HL-60 (cell line): ENCODE results near the gene EEPD1.

Experiments used
- DNase-seq, 2 experiments: peaks; one replicate each; pipeline ENCODE4 v3.0.0-alpha.2; 2010 to 2020; ENCODE audit warnings: low read depth in 1 of 2, low spot score in 1 of 2
- H3K27ac ChIP-seq: fragments of 250-450 bp; sonication (Bioruptor Pico); replicated peaks from 2 replicates; pipeline ENCODE4 v1.5.1; 2020; ENCODE audit warnings: mild to moderate bottlenecking, moderate library complexity
- H3K27me3 ChIP-seq: fragments of 250-450 bp; sonication (Bioruptor Pico); 2 replicates; pipeline ENCODE4 v1.5.1; 2021; ENCODE audit warnings: mild to moderate bottlenecking, moderate library complexity; ENCODE audit not compliant: insufficient read depth, poor library complexity, severe bottlenecking
- H3K4me3 ChIP-seq: replicated peaks from 2 replicates; pipeline ENCODE4 v1.5.1; 2011; ENCODE audit warnings: mild to moderate bottlenecking, control low read depth, low read length; ENCODE audit not compliant: insufficient read depth
- CTCF ChIP-seq: IDR thresholded peaks from one replicate; pipeline ENCODE4 v1.5.1; 2011; ENCODE audit warnings: low read length, control low read depth, inconsistent platforms; ENCODE audit not compliant: insufficient read depth
- GABPA ChIP-seq: IDR thresholded peaks from 2 replicates; pipeline ENCODE4 v1.6.1; 2012; ENCODE audit warnings: low read depth
- POLR2AphosphoS5 ChIP-seq: IDR thresholded peaks from 2 replicates; pipeline ENCODE4 v1.6.1; 2012; ENCODE audit warnings: low read depth
- REST ChIP-seq: IDR thresholded peaks from 2 replicates; pipeline ENCODE4 v1.6.1; 2012; ENCODE audit warnings: low read depth; ENCODE audit not compliant: insufficient replicate concordance
- SPI1 ChIP-seq: IDR thresholded peaks from 2 replicates; pipeline ENCODE4 v1.6.1; 2012; ENCODE audit warnings: low read depth, mild to moderate bottlenecking, borderline replicate concordance

The EEPD1 gene

DNA sequence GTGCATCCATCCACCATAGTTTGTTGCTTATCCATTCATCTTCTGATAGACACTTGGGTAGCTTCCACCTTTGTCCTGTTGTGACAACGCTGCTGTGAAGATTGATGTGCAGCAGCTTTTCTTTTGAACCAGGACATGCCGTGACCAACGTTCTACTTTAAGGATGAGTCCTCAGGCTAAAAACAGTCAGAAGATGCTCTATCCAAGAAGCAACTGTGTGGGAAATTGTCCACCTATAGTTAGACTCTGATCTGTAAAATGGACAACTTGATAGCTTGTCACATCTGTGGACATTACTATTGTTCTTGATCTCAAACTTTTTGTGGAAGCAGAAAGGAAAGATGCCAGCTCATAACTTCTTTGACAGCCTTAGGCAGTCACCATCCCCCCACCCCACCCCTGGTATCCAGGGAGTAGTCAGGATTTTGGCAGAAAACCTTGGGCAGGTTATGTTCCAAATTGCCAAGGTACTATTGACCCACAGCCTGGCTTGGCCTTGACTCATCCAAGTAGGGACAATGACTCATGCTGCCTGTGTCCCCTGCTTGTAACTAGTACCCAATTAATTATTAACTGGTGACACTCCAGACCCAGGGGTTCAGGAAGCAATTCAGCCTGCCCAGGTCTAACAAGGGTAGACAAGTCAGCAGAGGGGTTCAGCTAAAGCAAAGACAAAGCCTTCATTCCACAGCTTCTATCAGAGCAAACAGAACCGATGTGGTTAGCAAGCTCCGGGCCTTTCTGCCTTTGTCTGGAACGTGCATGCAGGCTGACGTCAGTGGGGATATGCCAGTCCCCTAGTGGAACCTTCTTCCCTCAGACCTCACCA is 137.0 kb downstream of the EEPD1 start:
- Histone ChIP-seq H3K27ac (no peak overlapping the region), H3K4me3 (no peak overlapping the region), H3K27me3 (no peaks in the 10 kb centered on the region)
- no peak for DNase-seq
- TF ChIP-seq GABPA (no peak), CTCF (no peak), REST (no peak), SPI1 (no peak), POLR2AphosphoS5 (no peak)

- H3K27me3 ChIP-seq, result no peaks in the 10 kb centered on the region
- H3K27ac ChIP-seq, result peak overlapping the region; percentile 39
- H3K4me3 ChIP-seq, result no peak overlapping the region
- DNase-seq, result peak; percentile 50 to 73
- TF ChIP-seq CTCF, result peak; percentile 89
- no peak for TF ChIP-seq REST
These were observed 138.6 kb downstream of the EEPD1 start for GRCh38 chr7:36291387-36292316.

GRCh38 chr7:36295090-36295489 is 142.0 kb downstream of the EEPD1 start:
- no peak for TF ChIP-seq SPI1
- TF ChIP-seq POLR2AphosphoS5, result no peak
- TF ChIP-seq GABPA, result no peak
- no peak for TF ChIP-seq CTCF
- TF ChIP-seq REST, result no peak
- no peaks in the 10 kb centered on the region for H3K27me3 ChIP-seq
- no peak overlapping the region for H3K27ac ChIP-seq
- H3K4me3 ChIP-seq, result no peak overlapping the region
- DNase-seq, result no peak
